Panc1 (cell line): ENCODE measurements around the gene PARP9.

Experiments
- POLR2AphosphoS5 ChIP-seq: IDR thresholded peaks from 2 replicates; pipeline ENCODE4 v1.6.1; 2012; ENCODE audit warnings: mild to moderate bottlenecking, low read depth, low read length, moderate library complexity
- SIN3A ChIP-seq: IDR thresholded peaks from 2 replicates; pipeline ENCODE4 v1.6.1; 2012; ENCODE audit warnings: low read depth, mild to moderate bottlenecking, low read length, moderate library complexity, borderline replicate concordance; ENCODE audit not compliant: insufficient read depth
- TCF7L2 ChIP-seq: IDR thresholded peaks from 2 replicates; pipeline ENCODE4 v1.6.1; 2011; ENCODE audit warnings: mild to moderate bottlenecking, low read depth, low read length, inconsistent platforms
- TF ChIP-seq, protein P1 (sequence below): fragments of 450-650 bp; IDR thresholded peaks from 2 replicates; pipeline ENCODE4 v1.5.1; 2017; ENCODE audit warnings: mild to moderate bottlenecking
- TF ChIP-seq, protein P2 (sequence below), 2 experiments: IDR thresholded peaks; 2 replicates each; pipeline ENCODE4 v1.6.1; 2011 to 2012; ENCODE audit warnings: low read depth in 2 of 2, control low read depth in 1 of 2, low read length in 1 of 2, mild to moderate bottlenecking in 1 of 2, moderate library complexity in 1 of 2; ENCODE audit not compliant: insufficient read depth in 1 of 2

DNA sequence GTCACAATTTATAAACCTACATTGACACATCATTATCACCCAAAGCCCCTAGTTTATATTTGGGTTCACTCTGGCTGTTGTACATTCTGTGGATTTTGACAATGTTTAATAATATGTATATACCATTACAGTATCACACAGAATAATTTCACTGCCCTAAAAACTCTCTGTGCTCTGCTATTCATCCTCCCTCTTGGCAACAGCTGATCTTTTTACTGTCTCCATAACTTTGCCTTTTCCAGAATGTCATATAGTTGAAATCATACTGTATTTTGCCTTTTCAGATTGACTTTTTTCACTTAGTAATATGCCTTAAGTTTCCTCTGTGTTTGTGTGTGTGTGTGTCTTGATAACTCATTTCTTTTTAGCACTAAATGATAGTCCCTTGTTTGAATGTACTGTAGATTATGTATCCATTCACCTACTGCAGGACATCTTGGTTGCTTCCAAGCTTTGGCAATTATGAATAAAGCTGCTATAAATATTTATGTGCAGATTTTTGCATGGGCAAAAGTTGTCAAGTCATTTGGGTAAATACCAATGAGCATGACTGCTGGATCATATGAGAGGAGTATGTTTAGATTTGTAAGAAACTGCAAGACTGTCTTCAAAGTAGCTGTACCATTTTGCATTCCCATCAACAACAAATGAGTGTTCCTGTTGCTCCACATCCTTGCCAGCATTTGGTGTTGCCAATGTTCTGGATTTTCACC is 22.8 kb upstream of the PARP9 start:
- TF ChIP-seq, protein P1, sequence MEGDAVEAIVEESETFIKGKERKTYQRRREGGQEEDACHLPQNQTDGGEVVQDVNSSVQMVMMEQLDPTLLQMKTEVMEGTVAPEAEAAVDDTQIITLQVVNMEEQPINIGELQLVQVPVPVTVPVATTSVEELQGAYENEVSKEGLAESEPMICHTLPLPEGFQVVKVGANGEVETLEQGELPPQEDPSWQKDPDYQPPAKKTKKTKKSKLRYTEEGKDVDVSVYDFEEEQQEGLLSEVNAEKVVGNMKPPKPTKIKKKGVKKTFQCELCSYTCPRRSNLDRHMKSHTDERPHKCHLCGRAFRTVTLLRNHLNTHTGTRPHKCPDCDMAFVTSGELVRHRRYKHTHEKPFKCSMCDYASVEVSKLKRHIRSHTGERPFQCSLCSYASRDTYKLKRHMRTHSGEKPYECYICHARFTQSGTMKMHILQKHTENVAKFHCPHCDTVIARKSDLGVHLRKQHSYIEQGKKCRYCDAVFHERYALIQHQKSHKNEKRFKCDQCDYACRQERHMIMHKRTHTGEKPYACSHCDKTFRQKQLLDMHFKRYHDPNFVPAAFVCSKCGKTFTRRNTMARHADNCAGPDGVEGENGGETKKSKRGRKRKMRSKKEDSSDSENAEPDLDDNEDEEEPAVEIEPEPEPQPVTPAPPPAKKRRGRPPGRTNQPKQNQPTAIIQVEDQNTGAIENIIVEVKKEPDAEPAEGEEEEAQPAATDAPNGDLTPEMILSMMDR: no peak
- no peak for TF ChIP-seq TCF7L2
- TF ChIP-seq POLR2AphosphoS5: no peak
- TF ChIP-seq SIN3A: no peak
- TF ChIP-seq, protein P2, sequence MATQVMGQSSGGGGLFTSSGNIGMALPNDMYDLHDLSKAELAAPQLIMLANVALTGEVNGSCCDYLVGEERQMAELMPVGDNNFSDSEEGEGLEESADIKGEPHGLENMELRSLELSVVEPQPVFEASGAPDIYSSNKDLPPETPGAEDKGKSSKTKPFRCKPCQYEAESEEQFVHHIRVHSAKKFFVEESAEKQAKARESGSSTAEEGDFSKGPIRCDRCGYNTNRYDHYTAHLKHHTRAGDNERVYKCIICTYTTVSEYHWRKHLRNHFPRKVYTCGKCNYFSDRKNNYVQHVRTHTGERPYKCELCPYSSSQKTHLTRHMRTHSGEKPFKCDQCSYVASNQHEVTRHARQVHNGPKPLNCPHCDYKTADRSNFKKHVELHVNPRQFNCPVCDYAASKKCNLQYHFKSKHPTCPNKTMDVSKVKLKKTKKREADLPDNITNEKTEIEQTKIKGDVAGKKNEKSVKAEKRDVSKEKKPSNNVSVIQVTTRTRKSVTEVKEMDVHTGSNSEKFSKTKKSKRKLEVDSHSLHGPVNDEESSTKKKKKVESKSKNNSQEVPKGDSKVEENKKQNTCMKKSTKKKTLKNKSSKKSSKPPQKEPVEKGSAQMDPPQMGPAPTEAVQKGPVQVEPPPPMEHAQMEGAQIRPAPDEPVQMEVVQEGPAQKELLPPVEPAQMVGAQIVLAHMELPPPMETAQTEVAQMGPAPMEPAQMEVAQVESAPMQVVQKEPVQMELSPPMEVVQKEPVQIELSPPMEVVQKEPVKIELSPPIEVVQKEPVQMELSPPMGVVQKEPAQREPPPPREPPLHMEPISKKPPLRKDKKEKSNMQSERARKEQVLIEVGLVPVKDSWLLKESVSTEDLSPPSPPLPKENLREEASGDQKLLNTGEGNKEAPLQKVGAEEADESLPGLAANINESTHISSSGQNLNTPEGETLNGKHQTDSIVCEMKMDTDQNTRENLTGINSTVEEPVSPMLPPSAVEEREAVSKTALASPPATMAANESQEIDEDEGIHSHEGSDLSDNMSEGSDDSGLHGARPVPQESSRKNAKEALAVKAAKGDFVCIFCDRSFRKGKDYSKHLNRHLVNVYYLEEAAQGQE (IDR thresholded peaks at IDR 0.05; ENCODE audit: insufficient read depth in 1 of 2, low read depth in 2 of 2, low read length in 1 of 2): no peak
